GM12878 (cell line): ENCODE measurements around the gene IL20RA. TPM values are rescaled to one million over a fixed set of nuclear protein-coding genes. Genes with fewer than 3 reads are reported as not detected.
A peak's percentile ranks its signal among the peaks of the same experiment; 100 is the strongest.

Experiments
- ATAC-seq: fragments of 200-7000 bp; cut with Tn5 transposase; 3 replicates; pipeline ENCODE4 v1.9.1; 2020; ENCODE audit warnings: mild to moderate bottlenecking, moderate library complexity
- BruUV-seq: library from RNA; stranded (reverse); fragments of 400-500 nt; replicated peaks from 2 replicates; lab custom pipeline; 2021; lab: Mats Ljungman, UMichigan
- CTCF ChIA-PET: fragments of 300-600 bp; sonication (Branson Sonifier 250); formaldehyde crosslinking; extraction: SDS; loops from one replicate; lab custom pipeline; 2021; ENCODE audit warnings: inconsistent platforms; lab: Yijun Ruan, JAX
- POLR2A ChIA-PET: fragments of 350-600 bp; formaldehyde crosslinking; extraction: SDS; loops from one replicate; lab custom pipeline; 2021; ENCODE audit warnings: inconsistent platforms; lab: Charles Lee
- RAD21 ChIA-PET: fragments of 300-600 bp; sonication (Branson Sonifier 250); formaldehyde crosslinking; loops from one replicate; lab custom pipeline; 2023; ENCODE audit warnings: antibody characterized with exemption; ENCODE audit not compliant: unreplicated experiment; lab: Charles Lee
- SMC1A ChIA-PET: fragments of 300-600 bp; sonication (Branson Sonifier 250); formaldehyde crosslinking; loops from one replicate; lab custom pipeline; 2023; ENCODE audit not compliant: unreplicated experiment, uncharacterized antibody; lab: Charles Lee
- DNase-seq: peaks from one replicate; pipeline ENCODE4 v3.0.0-alpha.2; 2011; ENCODE audit warnings: low read depth, low spot score
- FAIRE-seq: peaks from 3 replicates; lab custom pipeline; 2011; peaks lifted over from hg19 to GRCh38; lab: Jason Lieb, UNC
- H2AFZ ChIP-seq: 2 replicates; pipeline ENCODE4 v1.6.0; 2011; ENCODE audit warnings: low read depth, low read length, control low read depth; ENCODE audit not compliant: control insufficient read depth
- H3K27ac ChIP-seq: 2 replicates; pipeline ENCODE4 v1.5.1; 2011; ENCODE audit warnings: control low read depth; ENCODE audit not compliant: control insufficient read depth, insufficient read depth
- H3K27me3 ChIP-seq, 2 experiments: replicated peaks in 1 of 2; 2 replicates each; pipeline versions ENCODE4 v1.6.0 to v1.6.1; 2011; ENCODE audit warnings: low read length in 1 of 2; ENCODE audit not compliant: control insufficient read depth in 2 of 2, insufficient read depth in 2 of 2
- H3K36me3 ChIP-seq, 2 experiments: 2 replicates each; pipeline ENCODE4 v1.5.1; 2011; ENCODE audit warnings: low read length in 1 of 2; ENCODE audit not compliant: control insufficient read depth in 2 of 2, insufficient read depth in 2 of 2
- H3K4me1 ChIP-seq: 2 replicates; pipeline ENCODE4 v1.6.1; 2011; ENCODE audit warnings: mild to moderate bottlenecking, low read length, moderate library complexity, mixed read lengths; ENCODE audit not compliant: control insufficient read depth, insufficient read depth
- H3K4me2 ChIP-seq: 2 replicates; pipeline ENCODE4 v1.6.0; 2011; ENCODE audit warnings: control low read depth; ENCODE audit not compliant: control insufficient read depth, insufficient read depth
- H3K4me3 ChIP-seq: fragments of 200-600 bp; sonication (generic); 2 replicates; pipeline ENCODE4 v1.5.1; 2016
- H3K79me2 ChIP-seq: 2 replicates; pipeline ENCODE4 v1.6.0; 2011; ENCODE audit warnings: low read length; ENCODE audit not compliant: control insufficient read depth, insufficient read depth
- H3K9ac ChIP-seq: 2 replicates; pipeline ENCODE4 v1.8.0; 2011; ENCODE audit warnings: low read length, control low read depth, mixed read lengths; ENCODE audit not compliant: control insufficient read depth, insufficient read depth
- H3K9me3 ChIP-seq: replicated peaks from 3 replicates; pipeline ENCODE4 v1.5.1; 2011; ENCODE audit warnings: mild to moderate bottlenecking, low read length; ENCODE audit not compliant: control insufficient read depth, insufficient read depth
- H4K20me1 ChIP-seq: 2 replicates; pipeline ENCODE4 v1.6.0; 2011; ENCODE audit not compliant: control insufficient read depth, insufficient read depth
- DPF2 ChIP-seq: fragments of 450-650 bp; IDR thresholded peaks from 2 replicates; pipeline ENCODE4 v1.6.1; 2017; ENCODE audit warnings: mild to moderate bottlenecking
- GABPA ChIP-seq: IDR thresholded peaks from 2 replicates; pipeline ENCODE4 v1.6.1; 2014; ENCODE audit warnings: antibody characterized with exemption, low read depth, mild to moderate bottlenecking, inconsistent platforms
- MEF2A ChIP-seq: IDR thresholded peaks from 2 replicates; pipeline ENCODE4 v1.6.1; 2011; ENCODE audit warnings: low read depth, mild to moderate bottlenecking, low read length, moderate library complexity; ENCODE audit not compliant: insufficient read depth
- WGBS: methylation state at CpG from one replicate; pipeline ENCODE4 v1.1.6; 2016; ENCODE audit warnings: low lambda C conversion rate; ENCODE audit not compliant: insufficient replicate concordance, insufficient coverage; ENCODE audit errors: missing lambda C conversion rate; 5-methylcytosine and 5-hydroxymethylcytosine counted together
- in situ Hi-C: fragments of 300-500 bp; cut with MboI; formaldehyde crosslinking; loops from 9 replicates; pipeline ENCODE4 v1.14.3; 2018; ENCODE audit warnings: mixed read lengths
- intact Hi-C: fragments of 100-400 bp; cut with micrococcal nuclease; formaldehyde crosslinking; loops from one replicate; pipeline ENCODE4 v1.14.2; 2022; ENCODE audit not compliant: unreplicated experiment
- polyA plus RNA-seq, 11 experiments: library from polyadenylated mRNA; depleted of rRNA in 4 of 11; unstranded in 6 of 11; stranded (reverse) in 5 of 11; fragments of >200 nt; fragmentation: Nextera tagmentation in 4 of 11; fragmentation: Illumina TruSeq in 1 of 11; extraction: Ambion mirVana in 4 of 11; extraction: Trizol in 1 of 11; gene quantifications; 1 replicate in 1 of 11; 2 replicates in 10 of 11; pipeline versions ENCODE4 v1.2.1 to v1.2.3, GENCODE V29; 2011 to 2016; ENCODE audit warnings: inconsistent platforms in 2 of 11, missing spikeins in 2 of 11, low read depth in 1 of 11
- total RNA-seq, 4 experiments: library from RNA; depleted of rRNA in 3 of 4; stranded (reverse); fragments of >200 nt in 3 of 4; fragmentation: Illumina TruSeq in 1 of 4; extraction: Trizol in 1 of 4; gene quantifications; 2 replicates each; pipeline versions ENCODE4 v1.2.1 to v1.2.3, GENCODE V29; 2013 to 2021
- TF ChIP-seq, protein P1 (sequence below): IDR thresholded peaks from 2 replicates; pipeline ENCODE4 v1.6.1; 2011; ENCODE audit warnings: low read depth, low read length, improper control_type of control experiment, borderline replicate concordance

IL20RA gene
- total and polyA plus RNA-seq, 10 of the 15 experiments (the other 5 are each of a cell fraction or from before 2014, with no cell fraction given): 0.02 to 0.16 (median 0.09) TPM; not detected in 3

DNA sequence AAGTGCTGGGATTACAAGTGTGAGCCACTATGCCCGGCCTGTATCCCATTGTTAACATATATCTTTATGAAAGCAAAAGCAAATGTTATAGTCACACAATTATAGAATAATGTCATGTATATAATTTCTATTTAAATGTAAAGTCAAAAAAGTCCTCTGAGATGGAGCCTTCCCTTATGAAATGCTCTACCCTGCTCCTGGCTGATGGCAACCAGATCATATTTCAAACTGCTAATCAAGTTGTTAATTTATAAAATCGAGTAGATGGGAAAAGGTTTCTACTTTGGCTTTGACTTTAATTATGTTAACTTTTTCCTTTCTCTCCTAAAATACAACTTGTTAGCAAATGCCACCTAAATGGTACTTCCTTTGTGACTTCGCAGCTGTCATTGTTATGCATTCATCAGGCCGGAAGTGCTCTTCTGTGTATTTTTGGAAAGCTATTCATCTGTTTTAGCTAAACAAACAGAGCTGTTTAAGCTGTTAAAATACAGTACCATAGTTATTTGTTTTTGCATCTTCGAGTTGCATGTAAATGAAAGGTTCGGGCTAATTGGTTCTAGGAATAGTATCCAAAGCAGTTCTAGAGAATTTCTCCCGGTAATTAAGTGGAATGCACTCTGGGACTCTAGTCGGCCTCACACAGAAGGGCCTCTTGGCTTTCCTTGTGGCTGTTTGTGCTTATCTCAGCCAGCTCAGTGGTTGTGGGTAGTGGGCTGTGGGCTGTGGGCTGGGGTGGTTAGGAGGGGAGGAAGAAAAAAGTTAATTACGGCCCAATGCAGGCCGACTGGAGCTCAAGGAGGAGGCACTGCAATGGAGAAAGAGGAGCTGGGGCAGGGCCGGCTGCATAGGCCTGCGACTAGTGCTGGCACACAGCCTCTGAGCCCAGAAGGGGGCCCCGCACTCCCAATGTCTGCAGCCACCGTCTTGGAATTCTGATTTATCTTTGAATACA is 87.9 kb downstream of the IL20RA start:
- Histone ChIP-seq H3K27me3 (no peaks in the 10 kb centered on the region; a peak in 2 of 4 replicates), H3K9me3 (no peaks in the 10 kb centered on the region), H3K36me3 (no peaks in the 10 kb centered on the region), H3K4me3 (no peak overlapping the region; the same call in 1 of the 2 replicates), H3K27ac (no peak overlapping the region), H3K4me2 (no peak overlapping the region), H3K9ac (no peak overlapping the region), H4K20me1 (no peaks in the 10 kb centered on the region), H3K4me1 (peaks cover 4% of the 10 kb centered on the region; the same call in 1 of the 2 replicates), H2AFZ (peak overlapping the region; percentile 60), H3K79me2 (no peaks in the 10 kb centered on the region)
- no TSS peak for BruUV-seq
- TF ChIP-seq MEF2A (no peak), GABPA (0 out of 2 replicates have a peak, but pooled peaks have one; percentile 40), DPF2 (no peak)
- TF ChIP-seq, protein P1, sequence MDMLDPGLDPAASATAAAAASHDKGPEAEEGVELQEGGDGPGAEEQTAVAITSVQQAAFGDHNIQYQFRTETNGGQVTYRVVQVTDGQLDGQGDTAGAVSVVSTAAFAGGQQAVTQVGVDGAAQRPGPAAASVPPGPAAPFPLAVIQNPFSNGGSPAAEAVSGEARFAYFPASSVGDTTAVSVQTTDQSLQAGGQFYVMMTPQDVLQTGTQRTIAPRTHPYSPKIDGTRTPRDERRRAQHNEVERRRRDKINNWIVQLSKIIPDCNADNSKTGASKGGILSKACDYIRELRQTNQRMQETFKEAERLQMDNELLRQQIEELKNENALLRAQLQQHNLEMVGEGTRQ: no peak
- in situ Hi-C loops (no loop called here), intact Hi-C loops (no loop called here)
- SMC1A ChIA-PET: no interaction called here
- POLR2A ChIA-PET: interaction anchor here (0.6 to 0.9 kb wide), 2 partner anchors 275 to 1226 kb away, joined by 3 to 4 read pairs; no protein-coding TSS in a partner anchor
- DNase-seq: no peak
- 43% methylated on average over 13 of the region's 14 CpGs for WGBS
- CTCF ChIA-PET: interaction anchor here (0.7 kb wide), 1 partner anchor 12 kb away, joined by 3 read pairs; no protein-coding TSS in a partner anchor
- no peak for FAIRE-seq
- RAD21 ChIA-PET: no interaction called here
- ATAC-seq: no peak
